Measurements from ENCODE around the gene LRMDA.

Gene LRMDA

DNA sequence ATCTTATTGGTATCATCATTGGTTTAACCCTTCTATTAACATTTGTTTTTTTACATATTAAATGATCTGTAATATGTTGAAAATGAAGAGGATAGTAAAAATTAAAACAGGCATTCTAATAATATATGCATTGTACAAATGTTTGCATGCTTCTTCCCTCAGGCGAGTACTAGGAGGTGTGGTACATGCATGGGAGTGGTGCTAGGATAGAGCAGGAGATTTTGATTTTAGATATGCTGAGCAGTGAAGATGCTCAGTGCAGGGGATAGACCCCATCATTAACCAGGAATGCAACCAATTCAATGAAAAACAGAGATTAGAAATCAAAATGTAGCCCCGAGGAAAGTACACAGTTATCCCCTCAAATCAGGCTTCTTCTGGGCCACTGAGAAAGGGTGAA, 916.4 kb downstream of the LRMDA start:
- TF ChIP-seq YY1 (IDR thresholded peaks at IDR 0.05; ENCODE audit: low read depth) (no peak), TCF12 (IDR thresholded peaks at IDR 0.05; ENCODE audit: low read depth) (no peak), EP300 (IDR thresholded peaks at IDR 0.05; ENCODE audit: borderline replicate concordance) (no peak), CREB1 (IDR thresholded peaks at IDR 0.05; ENCODE audit: low read depth) (no peak), NFIC (IDR thresholded peaks at IDR 0.05) (no peak), REST (IDR thresholded peaks at IDR 0.05; ENCODE audit: low read depth) (no peak), RAD21 (IDR thresholded peaks at IDR 0.05; ENCODE audit: low read depth) (no peak), ZBTB7A (IDR thresholded peaks at IDR 0.05; ENCODE audit: low read depth) (no peak), CEBPB (IDR thresholded peaks at IDR 0.05) (no peak)

- TF ChIP-seq REST (IDR thresholded peaks at IDR 0.05; ENCODE audit: low read depth), result no peak
- no peak for TF ChIP-seq TAF1 (IDR thresholded peaks at IDR 0.05; ENCODE audit: low read depth)
- TF ChIP-seq TEAD4 (IDR thresholded peaks at IDR 0.05), result no peak
- no peak for TF ChIP-seq MAX (IDR thresholded peaks at IDR 0.05)
- TF ChIP-seq RAD21 (IDR thresholded peaks at IDR 0.05; ENCODE audit: low read depth), result no peak
- TF ChIP-seq USF1 (IDR thresholded peaks at IDR 0.05), result no peak
- no peak for TF ChIP-seq ZBTB7A (IDR thresholded peaks at IDR 0.05; ENCODE audit: low read depth)
- TF ChIP-seq CREB1 (IDR thresholded peaks at IDR 0.05; ENCODE audit: low read depth), result no peak
- no peak for TF ChIP-seq CEBPB (IDR thresholded peaks at IDR 0.05)
- TF ChIP-seq NFIC (IDR thresholded peaks at IDR 0.05), result no peak
- no peak for TF ChIP-seq EGR1 (IDR thresholded peaks at IDR 0.05)
These were observed 919.2 kb downstream of the LRMDA start for GRCh38 chr10:76350583-76350982.

GRCh38 chr10:76352300-76352699, 920.9 kb downstream of the LRMDA start:
- TF ChIP-seq REST (IDR thresholded peaks at IDR 0.05; ENCODE audit: low read depth) (no peak), ZBTB7A (IDR thresholded peaks at IDR 0.05; ENCODE audit: low read depth) (no peak), FOXM1 (IDR thresholded peaks at IDR 0.05; ENCODE audit: borderline replicate concordance, low read depth) (no peak), EP300 (IDR thresholded peaks at IDR 0.05; ENCODE audit: borderline replicate concordance) (no peak), TEAD4 (IDR thresholded peaks at IDR 0.05) (no peak), CEBPB (IDR thresholded peaks at IDR 0.05) (no peak), YY1 (IDR thresholded peaks at IDR 0.05; ENCODE audit: low read depth) (no peak), EGR1 (IDR thresholded peaks at IDR 0.05) (no peak), NFIC (IDR thresholded peaks at IDR 0.05) (no peak), CREB1 (IDR thresholded peaks at IDR 0.05; ENCODE audit: low read depth) (no peak), USF1 (IDR thresholded peaks at IDR 0.05) (no peak)

DNA sequence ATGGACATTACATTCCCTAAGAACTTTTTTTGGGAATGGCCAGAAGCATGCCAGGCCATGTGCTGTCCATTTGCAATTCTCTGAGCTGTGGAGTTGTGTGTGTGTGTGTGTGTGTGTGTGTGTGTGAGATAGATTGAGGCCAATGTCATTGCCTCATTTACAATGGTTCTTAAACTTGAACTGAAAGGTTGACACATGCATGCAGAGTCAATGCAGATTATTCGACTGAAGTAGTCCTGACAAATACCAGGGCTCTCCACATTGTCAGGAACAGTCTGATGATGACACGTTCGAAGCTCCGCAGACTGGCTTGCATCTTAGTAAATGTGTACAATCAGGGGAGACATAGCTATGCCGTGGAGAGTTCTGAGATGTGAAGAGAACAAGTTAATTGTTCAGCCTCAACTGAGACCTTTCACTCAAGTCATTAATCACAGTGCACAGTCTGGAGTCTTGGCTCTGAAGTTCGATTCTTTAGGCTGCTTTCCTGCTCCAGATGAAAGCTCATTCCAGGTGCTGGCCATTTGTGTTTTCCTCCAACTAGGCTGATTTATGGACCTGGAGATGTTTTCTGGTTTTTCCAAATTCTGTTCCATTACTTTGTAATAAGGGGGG, 921.9 kb downstream of the LRMDA start:
- TF ChIP-seq CREB1 (IDR thresholded peaks at IDR 0.05; ENCODE audit: low read depth) (no peak), USF1 (IDR thresholded peaks at IDR 0.05) (no peak), TEAD4 (IDR thresholded peaks at IDR 0.05) (no peak), REST (IDR thresholded peaks at IDR 0.05; ENCODE audit: low read depth) (no peak), NFIC (IDR thresholded peaks at IDR 0.05) (no peak), RAD21 (IDR thresholded peaks at IDR 0.05; ENCODE audit: low read depth) (no peak), CEBPB (IDR thresholded peaks at IDR 0.05) (no peak), FOXM1 (IDR thresholded peaks at IDR 0.05; ENCODE audit: borderline replicate concordance, low read depth) (no peak)

Data from Ishikawa (cell line).